RCC 7860 (cell line): ENCODE data around the gene ENPP3.

Experiments used
- DNase-seq: peaks from one replicate; pipeline ENCODE4 v3.0.0-alpha.2; 2015; ENCODE audit warnings: low spot score
- FAIRE-seq: peaks from 2 replicates; lab custom pipeline; 2012; peaks lifted over from hg19 to GRCh38; lab: Jason Lieb, UNC

ENPP3 gene

GRCh38 chr6:131791476-131791875, 154.4 kb downstream of the ENPP3 start:
- no peak for FAIRE-seq
- no peak for DNase-seq

- FAIRE-seq, result peak; percentile 84
- DNase-seq, result peak; percentile 70
These were observed 155.0 kb downstream of the ENPP3 start for GRCh38 chr6:131792091-131792496.

GRCh38 chr6:131795366-131795765, 158.3 kb downstream of the ENPP3 start:
- DNase-seq, result no peak
- no peak for FAIRE-seq
